Fibroblast of the aortic adventitia (primary cell): Measurements from ENCODE around the gene CTBP2. TPM values are rescaled to one million over a fixed set of nuclear protein-coding genes. Genes with fewer than 3 reads are reported as not detected.

ENCODE experiments used
- DNase-seq: peaks from one replicate; pipeline ENCODE4 v3.0.0-alpha.2; 2010; ENCODE audit warnings: low read depth
- H3K4me3 ChIP-seq: 2 replicates; pipeline ENCODE4 v1.5.1; 2011; ENCODE audit warnings: low read depth, mild to moderate bottlenecking, control low read depth, low read length, moderate library complexity
- total RNA-seq: library from RNA; depleted of rRNA; stranded (reverse); fragments of >200 nt; gene quantifications from 2 replicates; pipeline ENCODE4 v1.2.3, GENCODE V29; 2012; ENCODE audit warnings: low replicate concordance
- TF ChIP-seq, protein P1 (sequence below): IDR thresholded peaks from 2 replicates; pipeline ENCODE4 v1.5.1; 2011; ENCODE audit warnings: mild to moderate bottlenecking, low read length, control low read depth, inconsistent platforms; ENCODE audit not compliant: insufficient read depth

The CTBP2 gene
- total RNA-seq, 1 donor: 45.4 TPM

DNA sequence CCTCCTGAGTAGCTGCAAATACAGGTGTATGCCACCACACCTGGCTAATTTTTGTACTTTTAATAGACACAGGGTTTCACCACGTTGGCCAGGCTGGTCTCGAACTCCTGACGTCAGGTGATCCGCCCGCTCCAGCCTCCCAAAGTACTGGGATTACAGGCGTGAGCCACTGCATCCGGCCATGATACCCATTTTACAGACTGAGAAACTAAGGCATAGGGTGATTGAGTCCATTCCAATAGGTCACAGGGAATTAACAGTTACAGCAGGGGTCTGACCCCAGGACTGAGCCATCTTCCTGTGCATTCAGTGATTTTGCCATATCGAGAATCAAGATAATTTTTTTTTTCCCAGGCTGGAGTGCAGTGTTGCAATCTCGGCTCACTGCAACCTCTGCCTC lies 12.3 kb upstream of the CTBP2 start:
- DNase-seq: no peak
- TF ChIP-seq, protein P1, sequence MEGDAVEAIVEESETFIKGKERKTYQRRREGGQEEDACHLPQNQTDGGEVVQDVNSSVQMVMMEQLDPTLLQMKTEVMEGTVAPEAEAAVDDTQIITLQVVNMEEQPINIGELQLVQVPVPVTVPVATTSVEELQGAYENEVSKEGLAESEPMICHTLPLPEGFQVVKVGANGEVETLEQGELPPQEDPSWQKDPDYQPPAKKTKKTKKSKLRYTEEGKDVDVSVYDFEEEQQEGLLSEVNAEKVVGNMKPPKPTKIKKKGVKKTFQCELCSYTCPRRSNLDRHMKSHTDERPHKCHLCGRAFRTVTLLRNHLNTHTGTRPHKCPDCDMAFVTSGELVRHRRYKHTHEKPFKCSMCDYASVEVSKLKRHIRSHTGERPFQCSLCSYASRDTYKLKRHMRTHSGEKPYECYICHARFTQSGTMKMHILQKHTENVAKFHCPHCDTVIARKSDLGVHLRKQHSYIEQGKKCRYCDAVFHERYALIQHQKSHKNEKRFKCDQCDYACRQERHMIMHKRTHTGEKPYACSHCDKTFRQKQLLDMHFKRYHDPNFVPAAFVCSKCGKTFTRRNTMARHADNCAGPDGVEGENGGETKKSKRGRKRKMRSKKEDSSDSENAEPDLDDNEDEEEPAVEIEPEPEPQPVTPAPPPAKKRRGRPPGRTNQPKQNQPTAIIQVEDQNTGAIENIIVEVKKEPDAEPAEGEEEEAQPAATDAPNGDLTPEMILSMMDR: no peak
- no peak overlapping the region for H3K4me3 ChIP-seq

DNA sequence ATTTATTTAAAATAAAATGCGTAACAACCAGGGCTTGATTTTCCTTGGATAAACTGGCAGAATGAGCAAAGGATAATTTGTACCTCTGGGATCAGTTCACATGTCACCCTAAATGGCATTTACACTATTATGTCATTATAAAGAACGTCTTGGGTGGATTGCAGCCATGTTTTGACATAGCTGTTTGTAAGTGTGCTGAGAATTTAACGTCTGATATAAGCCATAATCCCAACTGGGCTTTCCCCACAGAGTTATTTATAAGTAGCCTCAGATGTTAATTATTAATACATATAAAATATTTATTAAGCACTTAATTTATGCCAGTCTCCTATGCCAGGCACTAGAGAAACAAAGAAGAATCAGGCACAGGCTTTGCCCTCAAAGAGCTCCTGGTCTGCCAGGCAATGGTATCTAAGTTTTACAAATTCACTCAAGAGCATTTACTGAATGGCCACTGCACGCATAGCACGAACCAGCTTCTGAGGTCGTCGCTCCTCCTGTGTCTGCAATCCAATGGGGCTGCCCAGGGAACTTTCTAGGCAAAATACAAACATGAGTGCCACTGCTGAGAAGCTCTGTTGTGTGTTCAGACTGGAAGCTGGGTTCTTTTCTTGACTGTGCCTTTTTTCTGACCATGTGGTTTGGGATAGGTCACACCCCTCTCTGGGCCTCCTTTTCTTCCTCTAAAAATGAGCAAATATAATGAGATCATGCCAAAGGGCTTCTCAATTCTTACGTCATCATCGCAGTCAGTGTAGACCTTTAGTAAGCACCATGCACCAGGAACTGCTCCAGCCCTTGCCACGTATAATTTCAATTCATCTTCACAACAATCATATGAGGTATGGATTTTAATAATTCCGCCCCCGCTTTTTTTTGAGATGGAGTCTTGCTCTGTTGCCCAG lies 11.3 kb upstream of the CTBP2 start:
- DNase-seq: no peak
- TF ChIP-seq, protein P1: no peak
- no peak overlapping the region for H3K4me3 ChIP-seq

DNA sequence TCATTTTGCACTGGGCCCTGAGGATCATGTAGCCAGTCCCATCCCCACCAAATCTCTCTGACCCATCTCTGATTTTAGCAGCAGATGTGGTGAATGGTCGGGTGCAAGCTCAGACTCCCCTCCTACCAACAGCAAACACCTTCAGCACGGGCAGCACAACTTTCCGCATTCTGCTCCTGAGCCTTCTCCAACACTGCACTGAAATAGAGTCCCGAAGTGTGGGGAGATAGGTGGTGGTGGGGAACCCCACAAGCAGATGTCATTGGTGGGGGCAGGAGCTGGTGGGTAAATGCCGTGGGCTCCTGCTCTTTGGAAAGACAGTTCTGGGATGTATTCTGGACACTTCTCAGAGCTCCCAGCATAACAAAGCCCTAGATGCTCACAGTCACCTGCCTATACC lies 9.6 kb upstream of the CTBP2 start:
- no peak overlapping the region for H3K4me3 ChIP-seq
- TF ChIP-seq, protein P1: no peak
- no peak for DNase-seq

DNA sequence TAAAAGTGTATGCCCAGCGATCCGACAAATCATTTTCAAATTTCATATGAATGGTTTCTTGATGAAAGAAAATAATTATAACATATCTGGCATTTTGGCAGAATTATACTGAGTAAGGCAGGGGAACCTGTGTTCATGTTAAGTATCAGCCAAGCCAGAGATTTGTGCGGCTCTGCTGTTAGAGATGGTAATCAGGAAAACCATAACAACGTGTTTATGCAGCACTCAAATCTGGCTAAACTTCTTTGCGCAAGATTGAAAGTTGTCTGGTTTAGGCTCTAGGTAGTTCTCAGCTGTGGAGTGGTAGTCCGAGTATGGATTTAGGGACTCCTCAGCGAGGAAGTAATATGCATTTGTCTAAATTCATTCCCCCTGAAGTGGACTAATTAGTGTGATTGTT lies 8.9 kb upstream of the CTBP2 start:
- TF ChIP-seq, protein P1: no peak
- no peak for DNase-seq
- no peak overlapping the region for H3K4me3 ChIP-seq

DNA sequence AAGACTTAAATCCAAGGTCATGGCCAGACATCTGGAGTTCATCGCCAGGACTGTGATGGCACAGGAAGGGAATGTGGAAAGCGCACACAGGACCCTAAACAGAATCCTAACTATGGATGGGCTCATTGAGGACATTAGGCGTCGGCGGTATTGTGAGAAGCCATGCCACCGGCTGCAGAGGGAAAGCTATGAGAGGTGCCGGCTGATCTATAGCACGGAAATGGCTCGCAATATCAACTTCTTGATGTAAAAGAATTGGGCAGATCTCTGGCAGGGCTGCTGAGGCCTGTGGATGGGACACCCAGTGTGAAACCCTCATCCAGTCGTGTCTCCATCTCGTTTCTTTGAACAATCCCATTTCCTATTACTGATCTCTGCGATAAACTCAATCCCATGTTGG lies 6.3 kb upstream of the CTBP2 start:
- TF ChIP-seq, protein P1: no peak
- DNase-seq: no peak
- no peak overlapping the region for H3K4me3 ChIP-seq

DNA sequence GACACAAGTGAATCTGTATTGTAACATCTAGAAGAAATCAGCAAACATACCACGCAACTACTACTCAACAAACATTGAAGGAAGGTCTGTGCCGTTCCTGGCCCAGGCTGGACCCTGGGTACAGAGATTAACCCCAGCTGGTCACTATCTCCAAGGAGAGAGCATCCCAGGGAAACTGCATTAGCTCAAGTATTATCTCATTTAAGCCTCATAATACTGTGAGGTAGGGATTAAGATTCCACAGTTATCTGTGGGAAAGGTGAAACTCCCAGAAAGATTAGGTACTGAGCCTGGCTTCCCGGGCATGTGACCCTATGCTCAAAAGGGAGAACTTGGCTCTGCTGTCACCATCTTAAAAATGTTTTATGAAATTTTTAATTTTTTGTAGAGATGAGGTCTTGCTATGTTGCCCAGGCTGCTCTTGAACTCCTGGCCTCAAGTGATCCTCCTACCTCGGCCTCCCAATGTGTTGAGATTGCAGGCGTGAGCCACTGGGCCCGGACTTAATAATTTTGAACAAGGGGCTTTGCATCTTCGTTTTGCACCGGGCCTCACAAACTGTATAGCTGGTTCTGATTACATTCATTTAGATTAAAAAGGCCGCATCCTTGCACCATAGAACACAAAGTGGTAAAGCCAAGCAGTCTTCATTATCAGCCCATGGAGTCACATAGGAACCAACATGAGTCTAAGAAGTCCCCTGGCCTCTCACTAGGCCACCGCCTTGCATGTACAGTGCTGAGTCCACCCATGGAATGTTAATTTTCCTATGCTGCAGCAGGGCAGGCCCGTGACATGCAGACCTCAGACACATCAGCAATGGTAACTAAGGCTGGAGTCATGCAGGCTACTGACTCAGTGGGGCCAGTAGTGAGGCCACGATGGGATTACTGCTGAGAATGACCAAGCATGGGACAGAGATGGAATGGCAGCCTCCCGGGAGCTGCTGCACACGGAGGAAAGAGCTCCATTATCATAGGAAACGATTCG lies 5.5 kb upstream of the CTBP2 start:
- DNase-seq: no peak
- H3K4me3 ChIP-seq: no peak overlapping the region
- TF ChIP-seq, protein P1: no peak
